ENCODE results near the gene UPF3A.
A peak's percentile ranks its signal among the peaks of the same experiment; 100 is the strongest.
"Not testable (repeated sequence)": the region's sequence is repeated elsewhere in the genome, so short reads cannot be mapped to it uniquely, and the experiment has no call there.

UPF3A gene

DNA sequence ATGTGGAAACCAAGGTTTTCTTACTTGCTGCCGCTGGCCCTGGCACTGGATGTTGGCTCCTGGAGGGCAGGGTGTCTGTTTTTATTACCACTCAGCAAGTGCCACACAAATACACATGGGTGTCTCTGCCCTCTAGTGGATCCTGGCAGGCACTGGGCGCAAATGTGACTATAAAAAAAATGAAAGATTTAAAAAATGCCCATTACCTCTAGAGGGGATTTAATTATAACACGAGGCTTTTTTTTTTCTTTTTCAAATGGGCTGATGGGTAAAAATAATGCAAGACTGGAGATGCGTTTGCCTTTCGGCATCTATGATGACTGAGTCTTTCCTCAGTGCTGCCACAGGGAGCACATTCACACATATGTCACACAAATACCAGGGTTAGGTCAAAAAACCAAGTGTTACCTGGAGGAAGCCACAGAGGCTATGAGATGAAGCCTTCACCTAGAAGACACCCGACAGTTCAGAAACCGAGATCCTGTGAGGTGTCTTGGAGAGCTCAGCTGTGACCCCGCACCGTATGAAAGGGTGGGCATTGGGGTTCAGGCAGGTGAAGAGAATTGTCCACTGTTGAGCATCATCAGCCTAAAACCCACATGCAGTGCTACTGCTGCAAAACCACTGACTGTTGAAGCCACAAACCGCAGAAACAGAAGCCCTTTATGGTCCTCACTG, 58.6 kb downstream of the UPF3A start:
- DNase-seq, result peak; percentile 68

DNA sequence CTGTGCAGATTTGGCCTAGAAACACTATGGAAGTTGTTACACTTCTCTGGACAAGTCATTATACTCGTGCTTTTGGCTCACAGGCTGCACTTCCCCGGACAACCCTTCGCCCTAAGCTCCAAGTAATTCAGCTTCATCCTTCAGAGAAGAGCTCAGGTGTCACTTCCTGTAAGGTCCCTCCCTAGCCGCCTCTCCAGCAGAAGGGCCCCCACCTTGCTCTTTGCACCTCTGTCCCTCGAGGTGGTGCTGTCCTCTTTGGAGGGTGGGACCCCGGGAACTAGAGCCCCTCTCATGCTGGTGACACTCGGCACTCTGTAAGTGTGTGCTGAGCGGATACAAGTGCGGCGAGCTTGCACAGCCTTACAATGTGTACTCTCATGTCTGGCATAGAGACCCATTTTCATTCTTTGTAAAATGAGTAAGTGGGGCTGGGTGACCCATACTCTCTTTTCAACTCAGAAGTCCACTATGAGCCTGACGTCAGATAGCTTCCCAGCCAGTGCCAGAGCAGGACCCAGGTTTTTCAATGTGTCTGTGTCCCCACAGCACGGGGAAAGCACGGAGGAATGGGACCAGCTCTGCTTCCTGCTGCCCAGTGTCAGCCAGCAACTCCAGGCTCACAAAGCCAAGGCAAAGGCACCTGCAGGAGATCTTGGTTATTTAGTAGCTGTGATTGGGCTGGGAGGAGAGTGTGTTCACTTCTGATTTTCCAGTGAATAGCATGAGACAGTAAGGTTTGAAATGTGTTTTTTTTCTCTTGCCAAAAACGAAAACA, 59.8 kb downstream of the UPF3A start:
- DNase-seq, result no peak

DNA sequence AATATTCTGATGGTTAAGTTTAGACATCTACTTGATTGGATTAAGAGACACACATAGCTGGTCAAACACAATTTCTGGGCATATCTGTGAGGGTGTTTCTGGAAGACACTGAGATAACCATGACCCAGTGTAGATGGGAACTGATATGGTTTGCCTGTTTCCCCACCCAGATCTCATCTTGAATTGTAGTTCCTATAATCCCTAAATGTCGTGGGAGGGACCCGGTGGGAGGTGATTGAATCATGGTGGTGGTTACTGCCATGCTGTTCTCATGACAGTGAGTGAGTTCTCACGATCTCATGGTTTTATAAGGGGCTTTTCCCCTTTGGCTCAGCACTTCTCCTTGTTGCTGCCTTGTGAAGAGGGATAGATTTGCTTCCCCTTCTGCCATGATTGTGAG, 65.9 kb downstream of the UPF3A start:
- not testable (repeated sequence) for DNase-seq

DNA sequence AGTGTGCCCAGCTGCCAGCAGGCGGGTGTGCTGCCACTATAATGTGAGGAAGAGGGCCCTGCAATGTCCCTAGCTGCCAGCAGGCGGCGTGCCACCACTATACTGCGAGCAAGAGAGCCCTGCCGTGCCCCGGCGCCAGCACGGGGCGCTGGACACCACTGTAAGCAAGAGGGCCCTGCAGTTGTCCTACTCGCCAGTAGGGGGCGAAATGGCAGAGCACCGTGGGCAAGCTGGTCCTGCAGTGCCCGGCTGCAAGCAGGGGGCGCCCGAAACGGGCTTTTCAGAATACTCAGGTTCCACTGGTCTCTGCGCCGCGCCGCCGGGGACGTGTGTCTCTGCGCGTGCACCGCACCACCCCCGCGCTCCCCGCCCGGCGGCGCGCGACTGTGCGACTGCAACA, 71.4 kb downstream of the UPF3A start:
- not testable (repeated sequence) for DNase-seq

DNA sequence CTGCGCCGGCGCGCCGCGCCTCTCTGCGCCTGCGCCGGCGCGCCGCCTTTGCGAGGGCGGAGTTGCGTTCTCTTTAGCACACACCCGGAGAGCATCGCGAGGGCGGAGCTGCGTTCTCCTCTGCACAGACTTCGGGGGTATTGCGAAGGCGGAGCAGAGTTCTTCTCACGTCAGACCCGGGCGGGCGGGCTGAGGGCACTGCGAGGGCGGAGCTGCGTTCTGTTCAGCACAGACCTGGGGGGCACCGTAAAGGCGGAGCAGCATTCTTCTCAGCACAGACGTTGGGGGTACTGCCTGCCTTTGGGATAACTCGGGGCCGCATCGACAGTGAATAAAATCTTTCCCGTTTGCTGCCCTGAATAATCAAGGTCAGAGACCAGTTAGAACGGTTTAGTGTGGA, 72.0 kb downstream of the UPF3A start:
- DNase-seq, result not testable (repeated sequence)
